HT-29 (cell line): Measurements from ENCODE around the gene NDC1. TPM values are rescaled to one million over a fixed set of nuclear protein-coding genes. Genes with fewer than 3 reads are reported as not detected.
"Not testable (repeated sequence)": the region's sequence is repeated elsewhere in the genome, so short reads cannot be mapped to it uniquely, and the experiment has no call there.

Experiments used
- DNase-seq: peaks from one replicate; pipeline ENCODE4 v3.0.0-alpha.2; 2015; ENCODE audit warnings: low spot score
- total RNA-seq: library from RNA; depleted of rRNA; stranded (reverse); fragments of >200 nt; shearing (Covaris generic); gene quantifications from 2 replicates; pipeline ENCODE4 v1.2.3, GENCODE V29; 2014

NDC1 gene
- total RNA-seq, 1 experiment from 2014 or later, result 29.5 TPM

- DNase-seq, result no peak
Observed at GRCh38 chr1:53826367-53826766, 11.7 kb downstream of the NDC1 start.

DNA sequence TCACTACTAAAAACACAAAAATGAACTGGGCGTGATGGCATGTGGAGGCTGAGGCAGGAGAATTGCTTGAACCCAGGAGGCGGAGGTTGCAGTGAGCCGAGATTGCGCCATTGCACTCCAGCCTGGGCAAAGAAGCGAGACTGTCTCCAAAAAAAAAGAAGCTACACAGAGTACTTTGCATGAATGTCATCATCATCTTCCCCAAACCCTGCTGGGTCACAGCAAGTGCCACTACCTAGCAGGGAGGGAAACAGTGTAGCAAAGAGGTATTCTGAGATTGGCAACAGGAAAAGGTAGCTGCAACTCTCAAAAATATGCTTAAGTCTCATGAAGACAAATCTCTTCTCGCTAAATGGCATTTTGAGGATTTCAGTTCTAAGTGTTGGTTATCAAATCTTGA lies 12.8 kb downstream of the NDC1 start:
- DNase-seq, result no peak

DNA sequence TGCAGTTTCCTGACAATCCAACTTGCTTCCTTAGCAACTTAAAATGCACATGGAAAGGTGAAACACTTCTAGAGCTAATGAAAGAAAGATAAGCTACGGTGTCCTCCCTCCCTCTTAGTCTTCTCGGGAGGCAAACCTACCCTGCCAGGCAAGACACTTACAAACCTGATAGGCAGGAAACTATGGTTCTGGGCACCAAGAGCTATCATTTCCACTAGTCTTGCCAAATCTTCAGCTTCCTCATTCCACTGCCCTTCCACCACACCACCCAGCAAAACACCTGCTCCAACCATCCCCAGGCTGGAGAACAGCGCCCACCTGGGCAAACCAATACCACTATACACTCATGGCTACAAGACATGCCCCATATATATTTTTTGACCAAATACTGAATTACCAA lies 15.2 kb downstream of the NDC1 start:
- DNase-seq, result no peak

DNA sequence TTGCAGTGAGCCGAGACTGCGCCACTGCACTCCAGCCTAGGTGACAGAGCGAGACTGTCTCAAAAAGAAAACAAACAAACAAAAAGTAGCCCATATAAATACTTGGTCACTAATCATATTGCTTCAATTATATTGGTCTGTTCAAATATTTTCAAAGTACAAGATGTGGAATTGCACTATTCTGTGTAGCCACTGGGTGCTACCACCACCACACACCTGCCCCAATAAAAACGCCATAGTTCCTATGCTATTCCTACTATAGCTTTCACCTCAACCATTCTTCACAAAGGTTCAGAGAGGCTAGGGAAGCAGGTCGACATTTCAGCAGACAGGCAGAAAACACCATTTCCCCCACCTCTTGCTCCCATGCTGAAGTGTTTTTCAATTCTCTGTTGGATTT lies 16.7 kb downstream of the NDC1 start:
- DNase-seq, result peak; percentile 22

- no peak for DNase-seq
Observed at GRCh38 chr1:53819387-53819786, 18.7 kb downstream of the NDC1 start.

GRCh38 chr1:53816584-53816983 lies 21.5 kb downstream of the NDC1 start:
- DNase-seq, result not testable (repeated sequence)

- not testable (repeated sequence) for DNase-seq
Observed at GRCh38 chr1:53815484-53815883, 22.6 kb downstream of the NDC1 start.

DNA sequence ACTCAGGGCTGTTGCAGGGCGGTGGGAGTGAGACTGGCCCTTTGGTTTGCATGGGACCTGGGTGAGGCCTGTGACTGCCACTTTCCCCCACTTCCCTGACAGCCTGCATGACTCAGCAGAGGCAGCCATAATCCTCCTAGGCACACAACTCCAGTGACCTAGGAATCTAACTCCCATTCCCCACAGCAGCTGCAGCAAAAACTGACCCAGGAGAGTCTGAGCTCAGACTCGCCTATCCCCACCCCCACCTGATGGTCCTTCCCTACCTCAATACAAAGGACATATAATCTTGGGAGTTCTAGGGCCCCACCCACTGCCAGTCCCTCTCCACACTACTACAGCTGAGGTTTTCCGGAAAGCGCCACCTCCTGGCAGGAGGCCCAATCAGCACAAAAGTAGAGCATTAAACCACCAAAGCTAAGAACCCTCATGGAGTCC lies 26.7 kb downstream of the NDC1 start:
- peak; percentile 59 for DNase-seq

GRCh38 chr1:53810497-53810896 lies 27.6 kb downstream of the NDC1 start:
- DNase-seq, result no peak

DNA sequence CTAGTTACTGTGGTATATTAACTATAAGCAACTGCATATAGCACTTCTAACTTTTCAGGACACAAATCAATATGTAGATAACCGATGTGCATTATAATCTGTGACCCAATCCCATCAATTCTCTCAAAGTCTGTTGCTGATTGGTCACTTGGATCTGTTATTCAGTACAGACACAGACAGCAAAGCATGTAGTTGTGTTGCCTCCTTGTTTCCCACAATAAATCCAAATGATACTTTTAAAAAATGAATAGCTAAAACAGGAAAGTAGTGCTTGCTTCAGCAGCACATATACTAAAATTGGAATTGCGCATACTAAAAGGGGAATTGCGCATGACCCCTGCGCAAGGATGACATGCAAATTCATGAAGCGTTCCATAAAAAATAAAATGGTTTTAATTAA lies 28.1 kb downstream of the NDC1 start:
- no peak for DNase-seq

GRCh38 chr1:53807916-53808315 lies 30.2 kb downstream of the NDC1 start:
- DNase-seq, result no peak

DNA sequence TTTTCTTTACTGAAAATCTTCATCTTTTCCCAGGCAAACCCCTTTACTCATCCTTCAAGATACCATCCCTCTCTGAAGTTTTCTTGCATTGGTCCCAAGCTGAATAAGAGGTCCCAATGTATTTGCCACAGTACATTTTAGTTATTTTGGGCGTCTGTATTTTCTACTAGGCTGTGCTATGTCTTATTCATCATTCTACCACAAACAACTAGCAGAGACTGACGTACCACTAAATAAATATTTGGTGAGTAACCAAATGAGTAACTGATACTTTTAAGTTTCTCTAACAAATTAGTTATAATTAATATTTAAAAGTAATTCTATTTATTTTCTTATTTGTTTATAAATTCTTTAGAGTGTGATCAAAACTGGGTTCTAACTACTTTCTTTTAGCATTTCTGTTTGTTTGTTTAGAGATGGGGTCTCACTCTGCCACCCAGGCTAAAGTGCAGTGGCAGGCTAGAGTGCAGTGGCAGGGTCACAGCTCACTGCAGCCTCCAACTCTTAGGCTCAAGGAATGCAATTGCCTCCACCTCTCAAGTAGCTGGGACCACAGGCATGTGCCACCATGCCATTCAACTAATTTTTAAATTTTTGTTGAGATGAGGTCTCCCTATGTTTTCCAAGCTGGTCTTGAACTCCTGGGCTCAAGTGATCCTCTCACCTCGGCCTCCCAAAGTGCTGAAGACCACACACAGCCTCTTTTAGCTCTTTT lies 33.1 kb downstream of the NDC1 start:
- no peak for DNase-seq

- DNase-seq, result no peak
Observed at GRCh38 chr1:53804181-53804580, 33.9 kb downstream of the NDC1 start.

DNA sequence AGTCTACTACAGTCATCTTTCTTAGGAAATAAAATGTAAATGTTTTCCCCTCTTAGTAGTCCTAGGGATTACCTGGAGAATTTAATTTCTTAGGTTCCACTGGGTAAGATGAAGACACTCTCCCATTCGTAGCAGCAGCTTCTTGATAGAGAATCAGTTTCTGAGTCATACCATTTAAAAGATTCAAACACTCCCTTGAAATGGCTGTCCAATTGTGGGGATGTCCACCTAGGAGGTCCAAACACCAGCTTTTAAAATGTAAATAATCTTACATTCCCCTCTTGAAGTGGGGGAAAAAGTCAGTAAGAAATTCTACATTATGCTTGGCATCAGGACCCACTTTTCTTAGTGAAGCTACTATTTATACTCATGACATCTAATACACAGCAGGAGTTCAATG lies 37.5 kb downstream of the NDC1 start:
- no peak for DNase-seq

- DNase-seq, result no peak
Observed at GRCh38 chr1:53799141-53799540, 39.0 kb downstream of the NDC1 start.

DNA sequence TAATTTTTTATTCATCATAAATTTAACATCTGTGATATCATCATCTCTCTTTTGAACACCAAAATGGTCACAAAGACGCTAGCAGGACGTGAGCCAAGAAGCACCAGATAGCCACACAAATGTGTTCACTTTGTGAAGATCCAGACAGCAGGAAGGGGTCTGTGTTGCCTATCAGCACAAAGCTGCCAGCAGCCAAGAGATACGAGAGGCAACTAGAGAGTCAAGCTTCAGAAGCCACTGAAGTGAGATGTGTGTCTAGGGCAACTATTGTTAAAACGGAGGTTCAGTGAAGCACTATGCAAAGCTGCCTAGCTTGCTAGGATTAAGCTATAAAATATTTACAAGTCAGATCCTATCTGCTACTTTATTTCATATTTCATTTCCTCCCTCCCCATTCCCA lies 45.3 kb downstream of the NDC1 start:
- DNase-seq, result no peak

DNA sequence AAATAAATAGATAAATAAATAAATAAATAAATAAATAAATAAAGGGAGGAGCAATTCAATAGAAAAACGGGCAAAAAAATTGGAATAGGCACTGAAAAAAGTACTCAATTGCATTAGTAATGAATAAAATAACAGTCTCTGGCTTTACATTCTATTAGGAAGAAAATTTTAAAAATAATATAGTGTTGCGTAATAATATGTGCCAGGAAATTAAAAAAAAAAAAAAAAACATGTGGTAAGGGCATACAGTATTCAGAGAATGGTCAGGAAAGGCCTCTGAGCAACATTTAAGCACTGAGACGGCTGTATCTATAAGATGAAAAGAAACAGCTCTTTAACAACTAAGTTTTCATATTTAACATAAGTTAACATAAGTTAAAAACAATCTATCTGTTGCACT lies 50.4 kb downstream of the NDC1 start:
- DNase-seq, result no peak

GRCh38 chr1:53783056-53783455 lies 55.0 kb downstream of the NDC1 start:
- no peak for DNase-seq

- DNase-seq, result no peak
Observed at GRCh38 chr1:53781654-53782053, 56.4 kb downstream of the NDC1 start.

- DNase-seq, result no peak
Observed at GRCh38 chr1:53777272-53777671, 60.8 kb downstream of the NDC1 start.

- DNase-seq, result no peak
Observed at GRCh38 chr1:53771648-53772047, 66.4 kb downstream of the NDC1 start.

DNA sequence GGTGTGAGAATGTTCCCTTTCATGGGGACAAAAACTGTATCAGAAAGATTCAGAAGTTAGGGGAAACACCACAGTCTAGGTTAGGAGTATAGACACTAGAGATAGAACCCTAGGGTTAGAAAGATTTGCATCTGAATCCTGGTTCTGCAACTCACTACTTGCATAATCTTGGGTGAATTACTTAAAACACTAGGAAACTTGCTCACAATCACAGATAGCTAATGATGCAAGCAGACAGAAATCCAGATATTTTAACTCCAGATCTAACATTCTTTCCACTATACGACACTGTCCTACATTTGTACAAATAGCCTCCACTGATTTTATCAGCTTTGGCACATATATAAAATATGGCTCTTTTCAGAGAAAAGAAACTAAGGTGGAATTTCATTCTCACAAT lies 68.3 kb downstream of the NDC1 start:
- DNase-seq, result no peak

- no peak for DNase-seq
Observed at GRCh38 chr1:53769184-53769583, 68.9 kb downstream of the NDC1 start.

DNA sequence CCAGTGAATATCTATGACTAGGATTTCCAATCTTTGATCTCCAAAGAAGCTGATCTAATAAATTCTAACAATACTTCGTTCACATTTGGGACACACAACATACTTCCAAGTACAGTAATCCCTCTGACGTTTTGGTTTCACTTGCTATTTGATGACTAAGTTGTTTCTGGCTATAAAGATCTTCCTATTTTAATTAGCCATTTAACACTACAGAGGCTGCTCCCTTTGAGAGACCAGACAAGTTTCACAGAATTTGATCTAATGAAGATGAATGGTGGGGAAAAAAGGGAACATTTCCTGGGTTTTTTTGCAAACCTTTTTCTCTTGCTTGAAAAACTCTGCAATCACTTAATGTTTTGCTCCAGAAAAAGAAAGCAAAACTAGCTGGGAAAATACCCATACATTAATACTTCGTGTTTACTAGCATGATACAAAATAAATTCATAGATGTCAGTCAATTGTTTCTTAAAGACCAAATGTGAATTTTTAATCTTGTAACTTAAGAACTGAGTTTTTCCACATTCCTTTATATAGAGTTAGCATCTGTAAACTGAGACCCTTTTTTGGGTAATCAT lies 71.2 kb downstream of the NDC1 start:
- DNase-seq, result no peak
